ENCODE results near the gene SLC9C1. TPM values are rescaled to one million over a fixed set of nuclear protein-coding genes. Genes with fewer than 3 reads are reported as not detected.

The SLC9C1 gene
- total RNA-seq, 1 donor from 2014 or later = not detected

DNA sequence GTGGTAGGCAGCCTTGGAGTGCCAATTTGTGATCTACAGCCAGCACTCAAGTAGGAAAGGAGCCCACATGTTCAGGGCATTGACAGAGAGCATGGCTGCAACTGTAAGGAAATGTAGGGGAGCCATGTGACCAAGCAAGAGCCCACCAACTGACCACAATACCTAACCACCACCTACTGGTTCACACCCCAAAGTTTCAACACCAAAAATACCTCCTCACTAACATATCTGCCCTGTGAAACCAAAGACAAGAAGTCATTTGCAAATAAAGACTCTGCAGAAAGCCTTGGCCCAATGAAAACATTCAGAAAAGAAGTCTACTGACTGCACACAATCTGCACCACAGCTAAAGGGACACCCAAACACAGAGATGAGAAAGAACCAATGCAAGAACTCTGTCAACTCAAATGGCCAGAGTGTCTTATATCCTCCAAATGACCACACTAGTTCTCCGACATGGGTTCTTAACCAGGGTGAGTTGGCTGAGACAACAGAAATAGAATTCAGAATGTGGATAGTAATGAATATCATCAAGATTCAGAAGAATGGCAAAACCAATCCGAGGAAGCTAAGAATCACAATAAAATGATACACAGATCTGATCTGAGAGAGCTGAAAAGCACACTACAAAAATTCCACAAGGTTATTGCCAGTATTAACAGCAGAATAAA, 40.6 kb downstream of the SLC9C1 start:
- H3K4me3 ChIP-seq (ENCODE audit: low read depth, low read length) = no peak overlapping the region
- TF ChIP-seq, protein P1, sequence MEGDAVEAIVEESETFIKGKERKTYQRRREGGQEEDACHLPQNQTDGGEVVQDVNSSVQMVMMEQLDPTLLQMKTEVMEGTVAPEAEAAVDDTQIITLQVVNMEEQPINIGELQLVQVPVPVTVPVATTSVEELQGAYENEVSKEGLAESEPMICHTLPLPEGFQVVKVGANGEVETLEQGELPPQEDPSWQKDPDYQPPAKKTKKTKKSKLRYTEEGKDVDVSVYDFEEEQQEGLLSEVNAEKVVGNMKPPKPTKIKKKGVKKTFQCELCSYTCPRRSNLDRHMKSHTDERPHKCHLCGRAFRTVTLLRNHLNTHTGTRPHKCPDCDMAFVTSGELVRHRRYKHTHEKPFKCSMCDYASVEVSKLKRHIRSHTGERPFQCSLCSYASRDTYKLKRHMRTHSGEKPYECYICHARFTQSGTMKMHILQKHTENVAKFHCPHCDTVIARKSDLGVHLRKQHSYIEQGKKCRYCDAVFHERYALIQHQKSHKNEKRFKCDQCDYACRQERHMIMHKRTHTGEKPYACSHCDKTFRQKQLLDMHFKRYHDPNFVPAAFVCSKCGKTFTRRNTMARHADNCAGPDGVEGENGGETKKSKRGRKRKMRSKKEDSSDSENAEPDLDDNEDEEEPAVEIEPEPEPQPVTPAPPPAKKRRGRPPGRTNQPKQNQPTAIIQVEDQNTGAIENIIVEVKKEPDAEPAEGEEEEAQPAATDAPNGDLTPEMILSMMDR (conservative IDR thresholded peaks at IDR 0.05; ENCODE audit: low read depth, low read length) = no peak

DNA sequence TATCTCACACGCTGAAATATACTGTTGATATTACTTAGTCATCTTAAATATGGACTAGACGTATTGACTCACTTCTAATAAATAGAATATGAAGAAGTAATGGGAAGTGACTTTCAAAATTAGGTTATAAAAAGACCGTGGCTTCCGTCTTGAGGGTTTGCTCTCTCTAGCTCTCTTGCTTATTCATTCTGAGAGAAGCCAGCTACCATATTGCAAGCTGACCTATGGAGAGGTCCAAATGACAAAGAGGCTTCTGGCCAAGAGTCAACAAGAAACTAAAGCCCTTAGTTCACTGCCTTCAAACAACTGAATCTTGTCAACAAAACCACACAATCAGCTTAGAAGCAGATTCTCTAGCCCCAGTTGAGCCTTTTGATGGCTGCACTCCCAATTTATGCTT, 46.1 kb downstream of the SLC9C1 start:
- TF ChIP-seq, protein P1 (conservative IDR thresholded peaks at IDR 0.05; ENCODE audit: low read depth, low read length) = no peak
- no peak overlapping the region for H3K4me3 ChIP-seq (ENCODE audit: low read depth, low read length)

More for the DNA sequence above, 40.6 kb downstream of the SLC9C1 start:
- DNase-seq (ENCODE audit: low read depth) = no peak

DNA sequence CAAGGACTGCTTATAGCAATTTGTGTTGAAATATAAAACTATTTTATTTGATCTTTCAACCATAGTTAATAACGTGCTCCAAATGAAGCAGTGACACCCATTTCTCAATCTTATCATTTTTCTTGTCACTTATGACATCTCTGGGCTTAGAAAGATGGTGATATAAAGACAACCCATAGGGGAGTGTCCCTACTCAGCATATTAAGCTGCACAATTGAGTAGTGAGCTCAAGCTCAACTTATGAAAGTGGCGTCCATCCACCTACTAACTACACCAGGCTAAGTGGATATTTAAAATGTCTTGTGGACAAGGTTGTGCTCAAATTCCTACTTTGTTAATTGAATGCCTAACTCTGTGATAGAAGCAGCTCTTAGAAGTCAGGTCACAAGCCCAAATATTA, 46.7 kb downstream of the SLC9C1 start:
- TF ChIP-seq, protein P1 (conservative IDR thresholded peaks at IDR 0.05; ENCODE audit: low read depth, low read length) = no peak
- no peak overlapping the region for H3K4me3 ChIP-seq (ENCODE audit: low read depth, low read length)
- no peak for DNase-seq (ENCODE audit: low read depth)

More for the DNA sequence above, 46.1 kb downstream of the SLC9C1 start:
- DNase-seq (ENCODE audit: low read depth) = no peak

DNA sequence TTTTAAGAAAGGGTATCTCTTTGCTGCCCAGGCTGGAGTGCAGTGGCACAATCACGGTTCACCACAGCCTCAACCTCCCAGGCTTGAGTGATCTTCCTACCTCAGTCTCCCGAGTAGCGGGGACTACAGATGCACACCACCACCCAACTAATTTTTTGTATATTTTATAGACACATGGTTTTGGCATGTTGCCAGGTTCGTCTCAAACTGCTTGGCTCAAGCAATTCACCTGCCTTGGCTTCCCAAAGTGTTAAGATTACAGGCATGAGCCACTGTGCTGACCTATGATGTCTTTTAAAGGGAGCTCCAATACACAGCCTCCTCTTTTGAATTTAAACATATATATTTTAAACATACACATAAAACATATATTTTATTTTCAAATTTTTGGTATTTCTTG, 60.9 kb downstream of the SLC9C1 start:
- TF ChIP-seq, protein P1 (conservative IDR thresholded peaks at IDR 0.05; ENCODE audit: low read depth, low read length) = no peak
- H3K4me3 ChIP-seq (ENCODE audit: low read depth, low read length) = no peak overlapping the region
- DNase-seq (ENCODE audit: low read depth) = no peak

DNA sequence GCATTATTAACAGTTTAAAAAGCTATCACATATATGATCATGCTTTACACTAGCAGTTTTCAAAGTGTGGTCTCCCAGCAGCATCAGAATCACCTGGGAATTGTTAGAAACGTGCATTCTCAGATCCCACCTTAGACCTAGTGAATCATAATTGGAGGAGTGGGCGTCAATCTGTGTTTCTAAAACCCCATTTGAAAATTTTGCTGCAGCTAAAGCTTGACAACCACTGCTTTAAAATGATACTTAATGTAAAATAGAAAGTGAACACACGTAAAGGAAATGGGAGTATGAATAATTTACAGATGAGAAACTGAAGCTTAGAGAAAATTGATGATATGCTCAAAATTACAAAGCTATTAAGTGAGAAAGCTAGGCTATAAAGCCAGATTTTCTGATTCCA, 62.3 kb downstream of the SLC9C1 start:
- no peak overlapping the region for H3K4me3 ChIP-seq (ENCODE audit: low read depth, low read length)
- no peak for DNase-seq (ENCODE audit: low read depth)
- TF ChIP-seq, protein P1 (conservative IDR thresholded peaks at IDR 0.05; ENCODE audit: low read depth, low read length) = no peak

DNA sequence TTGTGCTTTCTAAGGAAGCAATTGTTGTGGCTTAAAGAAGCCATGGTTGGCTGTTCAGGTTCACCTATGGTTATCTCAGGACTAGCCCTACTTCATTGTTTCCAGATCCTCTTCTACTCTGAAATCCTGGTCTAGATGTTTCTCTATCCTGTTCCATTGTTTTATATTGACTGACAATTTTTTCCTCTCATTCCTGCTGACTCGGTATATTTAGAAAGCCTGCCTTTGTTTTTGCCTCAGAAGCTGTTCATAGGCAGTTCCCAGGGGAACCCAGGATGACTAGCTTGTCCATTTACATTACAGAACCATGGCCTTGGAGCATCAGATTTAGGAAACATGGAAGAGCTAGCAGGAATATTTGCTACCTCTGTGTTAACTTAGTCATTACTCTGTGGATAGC, 64.0 kb downstream of the SLC9C1 start:
- no peak for DNase-seq (ENCODE audit: low read depth)
- no peak overlapping the region for H3K4me3 ChIP-seq (ENCODE audit: low read depth, low read length)
- TF ChIP-seq, protein P1 (conservative IDR thresholded peaks at IDR 0.05; ENCODE audit: low read depth, low read length) = no peak

DNA sequence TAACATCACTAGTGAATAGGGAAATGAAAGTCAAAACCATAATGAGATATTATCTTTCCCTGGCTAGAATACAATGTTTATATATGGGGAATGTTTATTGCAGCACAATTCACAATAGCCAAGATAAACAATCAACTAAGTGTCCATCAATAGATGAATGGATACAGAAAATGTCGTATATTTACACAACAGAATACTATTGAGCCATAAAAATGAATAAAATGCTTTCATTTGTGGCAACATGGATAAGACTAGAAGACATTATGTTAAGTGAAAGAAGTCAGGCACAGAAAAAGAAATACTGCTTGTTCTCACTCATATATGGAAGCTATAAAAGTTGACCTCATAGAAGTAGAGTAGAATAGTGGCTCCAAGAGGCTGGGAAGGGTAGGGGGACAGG, 65.2 kb downstream of the SLC9C1 start:
- H3K4me3 ChIP-seq (ENCODE audit: low read depth, low read length) = no peak overlapping the region
- no peak for DNase-seq (ENCODE audit: low read depth)
- TF ChIP-seq, protein P1 (conservative IDR thresholded peaks at IDR 0.05; ENCODE audit: low read depth, low read length) = no peak
